ENCODE data around the gene MTHFD1L. TPM values are rescaled to one million over a fixed set of nuclear protein-coding genes. Genes with fewer than 3 reads are reported as not detected.

Gene MTHFD1L
- total and polyA plus RNA-seq, 2 of the 8 experiments (the other 6 are each of a cell fraction or from before 2014, with no cell fraction given) = 29.2 to 105 TPM

DNA sequence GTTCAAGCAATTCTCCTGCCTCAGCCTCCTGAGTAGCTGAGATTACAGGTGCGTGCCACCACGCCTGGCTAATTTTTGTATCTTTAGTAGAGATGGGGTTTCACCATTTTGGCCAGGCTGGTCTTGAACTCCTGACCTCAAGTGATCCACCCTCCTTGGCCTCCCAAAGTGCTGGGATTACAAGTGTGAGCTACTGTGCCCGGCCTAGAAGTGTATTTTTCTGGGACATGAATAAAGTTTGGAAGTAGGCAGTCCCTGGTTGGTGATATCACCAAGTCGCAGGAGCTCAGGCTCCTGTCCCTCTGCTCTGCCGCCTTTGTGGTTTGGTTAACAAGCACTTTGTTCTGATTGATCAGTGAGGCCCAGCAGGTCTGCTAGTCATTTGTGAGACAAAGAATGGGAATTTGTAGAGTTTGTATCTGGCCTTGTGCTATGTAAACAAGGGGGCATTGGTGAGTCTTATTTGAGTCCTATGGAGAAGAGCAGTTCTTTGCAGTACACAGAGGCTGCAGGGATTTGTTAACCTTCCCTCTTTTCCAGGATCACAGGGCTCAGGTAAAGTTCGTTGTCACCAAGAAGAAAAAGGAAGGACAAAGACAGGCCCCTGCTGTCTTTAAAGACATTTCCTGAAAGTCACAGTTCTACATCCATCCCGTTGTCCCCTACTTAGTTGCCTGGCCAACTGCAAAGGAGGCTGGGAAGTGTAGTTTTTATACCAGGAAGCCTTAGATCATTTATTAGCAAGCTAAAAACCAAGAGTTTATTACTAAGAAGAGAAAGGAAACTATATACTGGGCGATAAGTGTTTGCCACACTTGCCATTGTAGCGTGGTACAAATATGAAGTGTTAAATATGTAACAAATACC is 13.1 kb downstream of the MTHFD1L start:
- H3K27me3 ChIP-seq (replicated peaks in 1 of 4; ENCODE audit: control insufficient read depth in 3 of 4, extremely low read depth in 1 of 4, insufficient read depth in 3 of 4, low read length in 3 of 4) = no peaks in the 10 kb centered on the region
- peaks cover 5% of the 10 kb centered on the region; the same call in 1 of the 2 replicates for H3K79me1 ChIP-seq (ENCODE audit: low read depth, low read length)
- H3K14ac ChIP-seq (ENCODE audit: insufficient read length) = no peak overlapping the region
- TF ChIP-seq SIX5 (IDR thresholded peaks at IDR 0.05; ENCODE audit: low read depth, low read length) = peak; percentile 66
- TF ChIP-seq ASH2L (IDR thresholded peaks at IDR 0.05; ENCODE audit: low read length) = peak; percentile 85
- TF ChIP-seq NRF1 (IDR thresholded peaks at IDR 0.05; ENCODE audit: low read depth, low read length) = no peak
- TF ChIP-seq CREB1 (IDR thresholded peaks at IDR 0.05) = 0 out of 2 replicates have a peak, but pooled peaks have one; percentile 35
- TF ChIP-seq SP1 (IDR thresholded peaks at IDR 0.05; ENCODE audit: low read depth, low read length) = peak; percentile 76; the same call in 1 of the 2 replicates
- TF ChIP-seq RBBP5 (IDR thresholded peaks at IDR 0.05; ENCODE audit: borderline replicate concordance, low read depth, low read length) = peak; percentile 51; the same call in 1 of the 2 replicates
- TF ChIP-seq KDM1A (IDR thresholded peaks at IDR 0.05; ENCODE audit: borderline replicate concordance, low read length) = no peak
- peak; percentile 19 for TF ChIP-seq NANOG (IDR thresholded peaks at IDR 0.05; ENCODE audit: insufficient read depth, low read depth, low read length, poor library complexity, severe bottlenecking)
- TF ChIP-seq TAF1 (IDR thresholded peaks at IDR 0.05; ENCODE audit: low read depth, low read length) = 0 out of 2 replicates have a peak, but pooled peaks have one; percentile 19
- no peak overlapping the region for H2AK5ac ChIP-seq (ENCODE audit: low read depth, low read length)
- H4K91ac ChIP-seq (replicated peaks; ENCODE audit: insufficient read length, low read length) = no peak overlapping the region
- no peak overlapping the region for H2BK15ac ChIP-seq (ENCODE audit: low read length)
- ChIA-PET POLR2A (ENCODE audit: partially characterized antibody) (interaction anchor here (0.7 to 6.5 kb wide), 8 partner anchors 9 to 446 kb away, joined by 3 to 69 read pairs (median 4); partner anchors contain the start of gene MTHFD1L), CTCF (ENCODE audit: partially characterized antibody) (interaction anchor here (0.6 to 3.0 kb wide), 11 partner anchors 9 to 691 kb away, joined by 3 to 21 read pairs (median 3); partner anchors contain the start of gene MTHFD1L)
- H3K9ac ChIP-seq (replicated peaks in 1 of 4; ENCODE audit: extremely low read depth in 1 of 4, low read depth in 3 of 4, low read length in 3 of 4) = no peak overlapping the region
- H3K23me2 ChIP-seq (ENCODE audit: low read depth, low read length) = no peaks in the 10 kb centered on the region
- H3K4me1 ChIP-seq (replicated peaks in 1 of 4; ENCODE audit: control insufficient read depth in 3 of 4, insufficient read depth in 4 of 4, low read length in 3 of 4) = peaks cover 2 to 21% (median 11%) of the 10 kb centered on the region in 4 experiments; a peak in 6 of 7 replicates
- no peak overlapping the region for H3K18ac ChIP-seq (ENCODE audit: extremely low read depth, low read length)
- H4K20me1 ChIP-seq (replicated peaks in 1 of 2; ENCODE audit: control insufficient read depth in 1 of 2, insufficient read depth in 2 of 2, low read length in 2 of 2) = peaks cover 2 to 6% of the 10 kb centered on the region in 2 experiments
- H3K56ac ChIP-seq (replicated peaks; ENCODE audit: insufficient read length, low read depth, low read length) = no peak overlapping the region
- WGBS, 2 experiments (ENCODE audit: extremely low coverage in 1 of 2, insufficient coverage in 1 of 2, insufficient read length in 1 of 2, insufficient replicate concordance in 2 of 2, low coverage in 1 of 2, low lambda C conversion rate in 2 of 2, missing lambda C conversion rate in 1 of 2) = 47% methylated on average over 9 of the region's 9 CpGs; no CpG with 5 or more reads in 1 of the 2 experiments
- no peak overlapping the region for H4K5ac ChIP-seq (ENCODE audit: insufficient read length, low read depth, low read length)
- peaks cover 0 to 71% of the 10 kb centered on the region in 2 experiments; a peak in 3 of 4 replicates for H3K79me2 ChIP-seq (ENCODE audit: control insufficient read depth in 1 of 2, insufficient read depth in 2 of 2, low read length in 2 of 2)
- H3K4me2 ChIP-seq (ENCODE audit: insufficient read depth in 1 of 2, low read depth in 2 of 2, low read length in 2 of 2) = peak overlapping the region; percentile 36 to 74
- peak overlapping the region in 3 of 4 experiments; percentile 33 to 40 (median 40); a peak in 6 of 8 replicates for H3K4me3 ChIP-seq (ENCODE audit: extremely low read depth in 1 of 4, insufficient read depth in 2 of 4, low read depth in 3 of 4, low read length in 4 of 4)
- FAIRE-seq (peak; percentile 45), DNase-seq (ENCODE audit: low read depth in 1 of 2, low spot score in 2 of 2) (no peak)
- H2BK20ac ChIP-seq (ENCODE audit: low read length) = no peak overlapping the region
- H2BK12ac ChIP-seq (ENCODE audit: low read depth, low read length) = no peak overlapping the region
- H2AFZ ChIP-seq (ENCODE audit: low read length) = no peak overlapping the region
- peak overlapping the region; percentile 67; the same call in 1 of the 2 replicates for H3K27ac ChIP-seq (ENCODE audit: low read depth, low read length)
- H3K36me3 ChIP-seq (ENCODE audit: control insufficient read depth in 2 of 4, insufficient read depth in 4 of 4, low read length in 3 of 4) = peaks cover 3 to 26% (median 9%) of the 10 kb centered on the region in 4 experiments; a peak in 5 of 8 replicates
- H2BK5ac ChIP-seq (ENCODE audit: low read depth, low read length) = peak overlapping the region; percentile 67; the same call in 1 of the 2 replicates
- H3K9me3 ChIP-seq (ENCODE audit: insufficient read depth in 2 of 2, low read depth in 1 of 2, low read length in 1 of 2) = no peaks in the 10 kb centered on the region
- no peak overlapping the region for H3K23ac ChIP-seq (ENCODE audit: insufficient read length)
- no peak overlapping the region for H4K8ac ChIP-seq (ENCODE audit: extremely low read depth, insufficient read depth, low read length)
- no peak overlapping the region for H2BK120ac ChIP-seq (replicated peaks; ENCODE audit: low read depth, low read length)
- H3K4ac ChIP-seq (replicated peaks; ENCODE audit: insufficient read length, low read depth, low read length) = no peak overlapping the region

Data from H1 (cell line).